HG03469 (cell line): ENCODE results near the gene KLHL5.
"Not testable (repeated sequence)": the region's sequence is repeated elsewhere in the genome, so short reads cannot be mapped to it uniquely, and the experiment has no call there.

Source experiments
- ATAC-seq: cut with Tn5 transposase; IDR thresholded peaks from one replicate; pipeline ENCODE4 v1.9.1; 2021; ENCODE audit warnings: mild to moderate bottlenecking, moderate library complexity, moderate number of reproducible peaks; ENCODE audit not compliant: unreplicated experiment

The KLHL5 gene

GRCh38 chr4:39062094-39062769, at the start of gene KLHL5:
Gene KLHL5, plus strand, starts transcription at chr4:39062232. Its CDS starts 421 bp downstream, at chr4:39062653.
- no peak for ATAC-seq

GRCh38 chr4:39014028-39014427, 48.0 kb upstream of the KLHL5 start:
- ATAC-seq = no peak

DNA sequence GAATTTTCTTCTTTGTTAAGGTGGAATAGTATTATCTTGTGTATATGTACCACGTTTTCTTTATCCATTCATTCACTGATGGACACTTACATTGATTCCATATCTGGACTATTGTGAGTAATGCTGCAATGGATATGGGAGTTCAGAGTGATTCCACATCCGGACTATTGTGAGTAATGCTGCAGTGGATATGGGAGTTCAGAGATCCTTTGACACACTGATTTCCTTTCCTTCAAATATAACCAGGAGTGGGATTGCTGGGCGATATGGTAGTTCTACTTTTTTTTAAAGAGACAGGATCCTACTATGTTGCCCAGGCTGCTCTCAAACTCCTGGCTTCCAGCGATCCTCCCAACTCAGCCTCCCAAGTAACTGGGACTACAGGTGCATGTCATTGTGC, 41.9 kb upstream of the KLHL5 start:
- ATAC-seq = no peak

DNA sequence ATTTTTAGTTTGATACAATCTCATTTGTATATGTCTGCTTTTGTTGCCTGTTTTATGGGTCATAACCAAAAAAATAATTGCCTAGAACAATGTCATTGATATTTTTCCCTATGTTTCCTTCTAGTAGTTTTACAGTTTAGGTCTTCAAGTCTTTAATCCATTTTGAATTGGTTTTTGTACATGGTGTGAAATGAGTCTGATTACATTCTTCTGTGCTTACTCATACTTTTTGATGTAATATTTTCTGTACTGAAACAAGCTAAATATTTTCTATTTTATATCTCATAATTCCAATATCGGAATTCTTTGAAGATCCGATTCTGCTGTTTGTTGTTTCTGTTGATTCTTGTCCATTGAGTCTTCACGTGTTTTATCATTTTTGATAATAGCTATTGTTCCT, 40.4 kb upstream of the KLHL5 start:
- ATAC-seq = no peak

- ATAC-seq = no peak
These were observed 39.8 kb upstream of the KLHL5 start for GRCh38 chr4:39022241-39022640.

- no peak for ATAC-seq
These were observed 39.0 kb upstream of the KLHL5 start for GRCh38 chr4:39023059-39023458.

GRCh38 chr4:39024311-39024865, 37.6 kb upstream of the KLHL5 start:
- no peak for ATAC-seq

GRCh38 chr4:39025552-39026085, 36.4 kb upstream of the KLHL5 start:
- ATAC-seq = no peak

DNA sequence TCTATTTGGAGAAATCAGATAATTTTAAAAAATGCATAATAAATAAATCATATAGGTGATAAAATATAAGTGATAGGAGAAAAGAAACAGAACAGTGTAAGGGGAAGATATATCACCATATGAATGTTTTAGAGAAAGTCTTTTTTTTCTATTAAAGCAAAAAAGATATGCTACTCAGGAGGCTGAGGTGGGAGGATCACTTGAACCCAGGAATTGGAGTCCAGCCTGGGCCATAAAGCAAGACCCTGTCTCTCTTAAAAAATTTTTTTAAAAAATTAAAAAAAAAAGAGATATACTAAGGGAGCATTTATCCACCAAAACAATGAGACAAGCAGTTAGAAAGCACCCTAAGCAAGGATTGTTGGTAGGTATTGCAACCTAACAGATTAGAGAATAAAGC, 35.9 kb upstream of the KLHL5 start:
- no peak for ATAC-seq

DNA sequence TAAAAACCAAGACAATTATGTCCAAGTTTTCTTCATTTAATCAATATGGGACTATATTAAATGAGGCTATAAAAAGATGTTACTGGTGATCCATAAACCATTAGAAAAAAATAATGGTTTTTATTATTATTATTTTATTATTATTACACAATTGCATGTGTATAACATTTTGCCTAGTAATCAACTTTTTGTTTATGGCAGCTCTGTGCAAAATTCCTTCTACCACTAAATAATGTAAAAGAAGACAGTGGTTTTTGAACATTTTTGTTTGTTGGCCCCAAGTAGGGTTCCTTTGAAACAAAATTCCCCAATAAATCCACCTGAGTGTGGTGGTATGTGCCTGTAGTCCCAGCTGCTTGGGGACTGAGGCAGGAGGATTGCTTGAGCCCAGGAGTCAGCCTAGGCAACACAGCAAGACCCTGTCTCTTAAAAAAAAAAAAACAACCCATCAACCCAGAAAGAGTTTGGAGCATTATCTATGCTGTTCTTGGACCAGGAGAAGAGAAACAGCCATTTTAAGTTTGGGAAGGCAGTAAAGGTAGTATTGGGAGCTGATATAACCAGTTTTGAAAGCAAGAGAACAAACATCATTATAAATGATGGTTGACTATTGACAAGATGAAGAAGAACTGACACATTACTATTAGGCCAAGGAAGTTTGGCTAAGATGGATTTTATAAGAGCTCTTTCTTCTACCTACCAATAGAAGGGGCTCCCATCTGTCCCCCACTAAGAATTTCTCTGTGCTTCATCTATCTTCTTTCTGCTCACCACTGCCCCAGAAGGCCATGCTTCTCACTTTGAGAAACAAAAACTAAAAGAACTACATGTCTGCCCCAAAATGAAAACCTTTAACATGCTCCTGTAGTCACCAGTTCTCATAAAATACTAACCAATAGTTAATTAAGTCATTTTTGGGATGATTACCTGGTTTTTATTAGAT, 32.0 kb upstream of the KLHL5 start:
- ATAC-seq = no peak

- ATAC-seq = no peak
These were observed 31.3 kb upstream of the KLHL5 start for GRCh38 chr4:39030725-39031124.

GRCh38 chr4:39031590-39032020, 30.4 kb upstream of the KLHL5 start:
- ATAC-seq = not testable (repeated sequence)

DNA sequence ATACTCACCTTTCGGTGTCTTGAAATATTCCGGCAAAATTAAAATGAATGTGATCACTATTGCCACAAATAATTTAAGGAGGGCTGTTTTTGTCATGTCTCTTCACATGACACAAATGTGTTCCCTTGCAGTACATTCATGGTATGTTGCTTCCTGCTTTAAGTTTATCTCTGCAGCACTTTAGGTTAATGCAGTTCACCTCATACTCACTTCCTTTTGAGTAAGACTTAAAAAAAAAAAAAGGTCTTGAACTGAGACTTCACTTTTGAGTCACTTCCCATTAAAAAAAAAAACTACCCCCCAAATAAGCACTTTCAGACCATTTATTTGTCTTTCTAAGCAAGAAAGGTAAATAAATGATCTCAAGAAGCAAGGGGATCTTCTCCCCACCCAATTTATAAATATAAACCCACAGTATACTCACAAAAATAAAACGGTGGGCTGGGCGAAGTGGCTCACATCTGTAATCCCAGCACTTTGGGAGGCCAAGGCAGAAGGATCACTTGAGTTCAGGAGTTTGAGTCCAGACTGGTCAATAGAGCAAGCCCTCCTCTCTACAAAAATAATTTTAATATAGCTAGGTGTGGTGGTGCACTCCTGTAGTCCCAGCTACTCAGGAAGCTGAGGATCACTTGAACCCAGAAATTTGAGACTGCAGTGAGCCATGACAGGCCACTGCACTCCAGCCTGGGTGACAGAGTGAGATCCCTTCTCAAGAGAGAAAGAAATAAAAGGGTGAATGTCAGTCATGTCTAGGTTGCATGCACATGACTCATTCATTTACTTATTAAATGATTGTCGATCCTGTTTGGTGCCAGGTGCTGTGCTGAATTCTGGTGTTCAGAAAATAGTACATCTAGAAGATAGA, 29.6 kb upstream of the KLHL5 start, which contains the start of gene TMEM156:
TSS of gene TMEM156 (minus strand) at position 192 of the 868 bp plus-strand sequence. CDS start at position 96, 96 bp downstream.
- ATAC-seq = peak; percentile 57

DNA sequence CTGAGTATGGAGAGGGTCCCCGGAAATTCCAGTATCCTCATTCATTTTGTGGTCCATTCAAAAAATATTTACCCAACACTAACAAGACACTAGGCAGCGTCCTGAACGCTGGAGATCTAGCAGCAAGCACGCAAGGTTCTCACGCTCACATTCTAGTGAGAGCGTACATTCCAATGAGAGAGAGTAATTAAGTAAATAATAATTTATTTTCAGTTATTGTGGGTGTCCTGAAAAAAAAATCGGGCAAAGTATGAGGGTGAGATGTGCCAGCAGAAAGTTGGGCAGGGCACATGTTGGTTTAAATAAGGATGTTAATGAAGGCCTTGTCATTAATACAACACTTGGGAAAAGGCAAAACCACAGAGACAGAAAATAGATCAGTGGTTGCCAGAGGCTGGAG, 25.9 kb upstream of the KLHL5 start:
- no peak for ATAC-seq

GRCh38 chr4:39037491-39037825, 24.6 kb upstream of the KLHL5 start:
- ATAC-seq = no peak

GRCh38 chr4:39037941-39038340, 24.1 kb upstream of the KLHL5 start:
- ATAC-seq = no peak

GRCh38 chr4:39039108-39039507, 22.9 kb upstream of the KLHL5 start:
- ATAC-seq = no peak

- ATAC-seq = no peak
These were observed 19.7 kb upstream of the KLHL5 start for GRCh38 chr4:39042366-39042765.

- no peak for ATAC-seq
These were observed 18.8 kb upstream of the KLHL5 start for GRCh38 chr4:39043058-39043860.
